ENCODE data around the gene UTP25. TPM values are rescaled to one million over a fixed set of nuclear protein-coding genes. Genes with fewer than 3 reads are reported as not detected.
"Not testable (repeated sequence)": the region's sequence is repeated elsewhere in the genome, so short reads cannot be mapped to it uniquely, and the experiment has no call there.

Gene UTP25
- total RNA-seq, 4 donors from 2014 or later: 7.3 to 11.0 (median 7.8) TPM

GRCh38 chr1:209890641-209891330, 63.0 kb downstream of the UTP25 start:
- peaks cover 0 to 11% of the 10 kb centered on the region in 2 donors for H3K4me1 ChIP-seq
- no peak overlapping the region for H3K27ac ChIP-seq
- TF ChIP-seq POLR2A (IDR thresholded peaks at IDR 0.05) (no peak), CTCF (IDR thresholded peaks at IDR 0.05) (no peak)
- H3K4me3 ChIP-seq (replicated peaks in 1 of 3): no peak overlapping the region
- no peak for DNase-seq
- H3K9me3 ChIP-seq: no peaks in the 10 kb centered on the region
- H3K36me3 ChIP-seq: no peaks in the 10 kb centered on the region
- 52 to 66% methylated on average over 3 of the region's 3 CpGs for whole genome bisulfite sequencing, 2 donors
- intact Hi-C loops (cut with DNase I): no loop called here
- H3K27me3 ChIP-seq: no peaks in the 10 kb centered on the region

- H3K4me3 ChIP-seq (replicated peaks in 1 of 3): no peak overlapping the region
- H3K4me1 ChIP-seq: peaks cover 7 to 22% of the 10 kb centered on the region in 2 donors
- 86 to 96% methylated on average over 6 of the region's 6 CpGs for WGBS, 2 donors
- no peaks in the 10 kb centered on the region for H3K9me3 ChIP-seq
- no peak for DNase-seq
- TF ChIP-seq CTCF (IDR thresholded peaks at IDR 0.05) (no peak), POLR2A (IDR thresholded peaks at IDR 0.05) (no peak)
- intact Hi-C loops (cut with DNase I): no loop called here
- H3K27me3 ChIP-seq: no peaks in the 10 kb centered on the region
- no peak overlapping the region for H3K27ac ChIP-seq
- H3K36me3 ChIP-seq: no peaks in the 10 kb centered on the region
Observed at GRCh38 chr1:209893751-209894150, 66.0 kb downstream of the UTP25 start.

GRCh38 chr1:209895709-209896108, 67.9 kb downstream of the UTP25 start:
- peaks cover 7 to 22% of the 10 kb centered on the region in 2 donors for H3K4me1 ChIP-seq
- WGBS, 2 donors: 17 to 20% methylated on average over 4 of the region's 4 CpGs
- no peak overlapping the region for H3K4me3 ChIP-seq (replicated peaks in 1 of 3)
- TF ChIP-seq CTCF (IDR thresholded peaks at IDR 0.05): no peak
- no peak for TF ChIP-seq POLR2A (IDR thresholded peaks at IDR 0.05)
- intact Hi-C loops (cut with DNase I): no loop called here
- peak; percentile 68 to 70 for DNase-seq
- no peaks in the 10 kb centered on the region for H3K27me3 ChIP-seq
- peak overlapping the region; percentile 82 to 87 (median 84) for H3K27ac ChIP-seq
- H3K36me3 ChIP-seq: no peaks in the 10 kb centered on the region
- no peaks in the 10 kb centered on the region for H3K9me3 ChIP-seq

- H3K9me3 ChIP-seq: no peaks in the 10 kb centered on the region
- H3K36me3 ChIP-seq: no peaks in the 10 kb centered on the region
- H3K27me3 ChIP-seq: no peaks in the 10 kb centered on the region
- H3K4me1 ChIP-seq: peaks cover 7 to 22% of the 10 kb centered on the region in 2 donors
- H3K27ac ChIP-seq: peak overlapping the region; percentile 82 to 87 (median 84)
- no peak for DNase-seq
- no peak for TF ChIP-seq CTCF (IDR thresholded peaks at IDR 0.05)
- no peak for TF ChIP-seq POLR2A (IDR thresholded peaks at IDR 0.05)
- no peak overlapping the region for H3K4me3 ChIP-seq (replicated peaks in 1 of 3)
- intact Hi-C loops (cut with DNase I): no loop called here
- WGBS, 2 donors: 91 to 93% methylated on average over 4 of the region's 4 CpGs
Observed at GRCh38 chr1:209896346-209896745, 68.6 kb downstream of the UTP25 start.

GRCh38 chr1:209898271-209898670, 70.5 kb downstream of the UTP25 start:
- H3K36me3 ChIP-seq; H3K9me3 ChIP-seq; intact Hi-C loops (cut with DNase I); H3K27me3 ChIP-seq; H3K4me3 ChIP-seq (replicated peaks in 1 of 3); DNase-seq; H3K27ac ChIP-seq: not testable (repeated sequence)
- 91 to 95% methylated on average over 6 of the region's 6 CpGs for WGBS, 2 donors
- H3K4me1 ChIP-seq: peaks cover 7 to 22% of the 10 kb centered on the region in 2 donors

- WGBS, 2 donors: 100% methylated on average over 2 of the region's 21 CpGs; no CpG with 5 or more reads in 1 of the 2 donors
- peaks cover 7 to 22% of the 10 kb centered on the region in 2 donors for H3K4me1 ChIP-seq
- intact Hi-C loops (cut with DNase I); H3K27ac ChIP-seq; H3K4me3 ChIP-seq (replicated peaks in 1 of 3); H3K9me3 ChIP-seq; H3K27me3 ChIP-seq; DNase-seq; H3K36me3 ChIP-seq: not testable (repeated sequence)
Observed at GRCh38 chr1:209898851-209899250, 71.1 kb downstream of the UTP25 start.
